Stimulated activated CD4-positive, alpha-beta T cell treated with anti-CD3 and anti-CD28 coated beads, TNF-alpha, amount 100 ng/mL, for 1 hour (primary cell): ENCODE results near the gene MASTL.

Source experiments
- DNase-seq, 3 donors: peaks; one replicate each; pipeline ENCODE4 v3.0.0-alpha.2; 2020; ENCODE audit warnings: low read depth in 3 of 3, low spot score in 1 of 3

The MASTL gene

GRCh38 chr10:27225011-27225590 is 69.9 kb downstream of the MASTL start:
- no peak for DNase-seq

GRCh38 chr10:27225642-27226257 is 70.6 kb downstream of the MASTL start:
- DNase-seq = no peak

- no peak for DNase-seq
These were observed 74.9 kb downstream of the MASTL start for GRCh38 chr10:27230022-27230421.

- DNase-seq = no peak
These were observed 80.6 kb downstream of the MASTL start for GRCh38 chr10:27235706-27236105.
